ENCODE results near the gene NAE1.
"Not testable (repeated sequence)": the region's sequence is repeated elsewhere in the genome, so short reads cannot be mapped to it uniquely, and the experiment has no call there.

Gene NAE1

GRCh38 chr16:66830422-66831404 is at the start of gene NAE1:
Gene NAE1 (minus strand): TSS chr16:66830976. CDS start chr16:66830899, 77 bp downstream.
- DNase-seq (ENCODE audit: low read depth) = peak; percentile 81

- peak; percentile 64 for DNase-seq (ENCODE audit: low read depth)
These were observed 47.3 kb upstream of the NAE1 start for GRCh38 chr16:66878067-66878466.

GRCh38 chr16:66874079-66874775 is 43.5 kb upstream of the NAE1 start:
- no peak for DNase-seq (ENCODE audit: low read depth)

- no peak for DNase-seq (ENCODE audit: low read depth)
These were observed 42.9 kb upstream of the NAE1 start for GRCh38 chr16:66873685-66874055.

GRCh38 chr16:66872943-66873684 is 42.3 kb upstream of the NAE1 start:
- peak; percentile 90 for DNase-seq (ENCODE audit: low read depth)

- no peak for DNase-seq (ENCODE audit: low read depth)
These were observed 41.8 kb upstream of the NAE1 start for GRCh38 chr16:66872559-66872942.

- no peak for DNase-seq (ENCODE audit: low read depth)
These were observed 41.1 kb upstream of the NAE1 start for GRCh38 chr16:66871840-66872239.

- not testable (repeated sequence) for DNase-seq (ENCODE audit: low read depth)
These were observed 40.6 kb upstream of the NAE1 start for GRCh38 chr16:66871363-66871762.

- DNase-seq (ENCODE audit: low read depth) = no peak
These were observed 38.6 kb upstream of the NAE1 start for GRCh38 chr16:66869424-66869823.

- DNase-seq (ENCODE audit: low read depth) = no peak
These were observed 32.9 kb upstream of the NAE1 start for GRCh38 chr16:66863707-66864106.

- no peak for DNase-seq (ENCODE audit: low read depth)
These were observed 31.3 kb upstream of the NAE1 start for GRCh38 chr16:66862023-66862520.

GRCh38 chr16:66859397-66860068 is 28.8 kb upstream of the NAE1 start:
- no peak for DNase-seq (ENCODE audit: low read depth)

- DNase-seq (ENCODE audit: low read depth) = no peak
These were observed 28.1 kb upstream of the NAE1 start for GRCh38 chr16:66858740-66859396.

- no peak for DNase-seq (ENCODE audit: low read depth)
These were observed 26.7 kb upstream of the NAE1 start for GRCh38 chr16:66857437-66857836.

GRCh38 chr16:66856801-66857200 is 26.0 kb upstream of the NAE1 start:
- DNase-seq (ENCODE audit: low read depth) = no peak

- no peak for DNase-seq (ENCODE audit: low read depth)
These were observed 25.5 kb upstream of the NAE1 start for GRCh38 chr16:66856184-66856730.

GRCh38 chr16:66853261-66854139 is 22.7 kb upstream of the NAE1 start:
- no peak for DNase-seq (ENCODE audit: low read depth)

- no peak for DNase-seq (ENCODE audit: low read depth)
These were observed 20.6 kb upstream of the NAE1 start for GRCh38 chr16:66851166-66851964.
